Neural crest cell (in vitro differentiated cells): ENCODE data around the gene TRAPPC10. TPM values are rescaled to one million over a fixed set of nuclear protein-coding genes. Genes with fewer than 3 reads are reported as not detected.

Source experiments
- DNase-seq: peaks from one replicate; pipeline ENCODE4 v3.0.0; 2021; ENCODE audit warnings: low read depth, mixed read lengths, low spot score
- H3K27ac Mint-ChIP-seq: one replicate; pipeline ENCODE4 v1.8.0; 2021; ENCODE audit warnings: mild to moderate bottlenecking, mixed read lengths; ENCODE audit not compliant: unreplicated experiment
- H3K27me3 Mint-ChIP-seq: 2 replicates; pipeline ENCODE4 v1.8.0; 2021; ENCODE audit warnings: low read depth, mild to moderate bottlenecking, mixed read lengths
- H3K36me3 Mint-ChIP-seq: 2 replicates; pipeline ENCODE4 v1.8.0; 2021; ENCODE audit warnings: low read depth, mild to moderate bottlenecking, mixed read lengths
- H3K4me1 Mint-ChIP-seq: 2 replicates; pipeline ENCODE4 v1.8.0; 2021; ENCODE audit warnings: mixed read lengths
- H3K4me3 Mint-ChIP-seq: one replicate; pipeline ENCODE4 v1.8.0; 2021; ENCODE audit warnings: mild to moderate bottlenecking, mixed read lengths
- H3K9me3 Mint-ChIP-seq: 2 replicates; pipeline ENCODE4 v1.8.0; 2021; ENCODE audit warnings: mixed read lengths
- CTCF ChIP-seq: fragments of 200-600 bp; sonication (generic); conservative IDR thresholded peaks from 2 replicates; pipeline ENCODE4 v1.5.0; 2021; ENCODE audit warnings: antibody characterized with exemption, mild to moderate bottlenecking
- total RNA-seq: library from RNA; stranded (reverse); gene quantifications from 2 replicates; pipeline ENCODE4 v1.2.1, GENCODE V29; 2021

Gene TRAPPC10
- total RNA-seq, 1 donor from 2014 or later = 35.1 TPM

- no peak for DNase-seq
- Mint-ChIP-seq H3K4me3 (no peak overlapping the region), H3K9me3 (no peaks in the 10 kb centered on the region), H3K4me1 (peaks cover 3% of the 10 kb centered on the region), H3K27ac (no peak overlapping the region), H3K36me3 (peaks cover 2% of the 10 kb centered on the region), H3K27me3 (no peaks in the 10 kb centered on the region)
- TF ChIP-seq CTCF = no peak
Measured at GRCh38 chr21:44043613-44044012, 31.5 kb downstream of the TRAPPC10 start.

GRCh38 chr21:44046734-44047133, 34.6 kb downstream of the TRAPPC10 start:
- no peak for TF ChIP-seq CTCF
- H3K36me3 Mint-ChIP-seq = peaks cover 2% of the 10 kb centered on the region
- peaks cover 3% of the 10 kb centered on the region for H3K4me1 Mint-ChIP-seq
- DNase-seq = no peak
- H3K27me3 Mint-ChIP-seq = no peaks in the 10 kb centered on the region
- H3K27ac Mint-ChIP-seq = no peak overlapping the region
- H3K9me3 Mint-ChIP-seq = no peaks in the 10 kb centered on the region
- H3K4me3 Mint-ChIP-seq = no peak overlapping the region

- Mint-ChIP-seq H3K4me3 (no peak overlapping the region), H3K9me3 (no peaks in the 10 kb centered on the region), H3K27me3 (no peaks in the 10 kb centered on the region), H3K36me3 (peaks cover 2% of the 10 kb centered on the region), H3K4me1 (peaks cover 3% of the 10 kb centered on the region), H3K27ac (peak overlapping the region; percentile 82)
- no peak for TF ChIP-seq CTCF
- no peak for DNase-seq
Measured at GRCh38 chr21:44047996-44048560, 36.0 kb downstream of the TRAPPC10 start.

- Mint-ChIP-seq H3K9me3 (no peaks in the 10 kb centered on the region), H3K4me3 (no peak overlapping the region), H3K27ac (no peak overlapping the region), H3K4me1 (peaks cover 3% of the 10 kb centered on the region), H3K36me3 (peaks cover 2% of the 10 kb centered on the region), H3K27me3 (no peaks in the 10 kb centered on the region)
- TF ChIP-seq CTCF = no peak
- DNase-seq = no peak
Measured at GRCh38 chr21:44049182-44049581, 37.1 kb downstream of the TRAPPC10 start.

GRCh38 chr21:44049606-44050005, 37.5 kb downstream of the TRAPPC10 start:
- H3K4me3 Mint-ChIP-seq = no peak overlapping the region

More at GRCh38 chr21:44049606-44050005, 37.5 kb downstream of the TRAPPC10 start:
- Mint-ChIP-seq H3K27me3 (no peaks in the 10 kb centered on the region), H3K36me3 (no peaks in the 10 kb centered on the region), H3K27ac (no peak overlapping the region), H3K9me3 (no peaks in the 10 kb centered on the region), H3K4me1 (peaks cover 2% of the 10 kb centered on the region)
- no peak for TF ChIP-seq CTCF
- DNase-seq = no peak
